Measurements from ENCODE around the gene TMEM266. TPM values are rescaled to one million over a fixed set of nuclear protein-coding genes. Genes with fewer than 3 reads are reported as not detected.

The TMEM266 gene
- total and polyA plus RNA-seq, 10 donors: 0.61 to 1.8 (median 1.4) TPM

- Histone ChIP-seq H3K27ac (no peak overlapping the region), H3K4me1 (no peaks in the 10 kb centered on the region), H3K9me3 (no peaks in the 10 kb centered on the region), H3K36me3 (no peaks in the 10 kb centered on the region), H3K4me3 (no peak overlapping the region), H3K27me3 (replicated peaks in 1 of 7) (peaks cover 0 to 6% (median 0%) of the 10 kb centered on the region in 7 donors)
- DNase-seq: no peak
- no peak for TF ChIP-seq POLR2A (IDR thresholded peaks at IDR 0.05)
- no peak for TF ChIP-seq CTCF (IDR thresholded peaks at IDR 0.05 in 8 of 11, conservative IDR thresholded peaks at IDR 0.05 in 3 of 11)
- TF ChIP-seq POLR2AphosphoS5 (IDR thresholded peaks at IDR 0.05): no peak
- WGBS, 5 donors: 41 to 77% (median 70%) methylated on average over 3 of the region's 3 CpGs
- intact Hi-C loops (cut with DNase I; ENCODE audit: low total_unique reads): no loop called here
Measured at GRCh38 chr15:76114561-76114960, 54.8 kb downstream of the TMEM266 start.

GRCh38 chr15:76116138-76116885 is 56.5 kb downstream of the TMEM266 start:
- no peak for DNase-seq
- Histone ChIP-seq H3K4me3 (no peak overlapping the region), H3K4me1 (no peaks in the 10 kb centered on the region), H3K27me3 (replicated peaks in 1 of 7) (peaks cover 0 to 6% (median 0%) of the 10 kb centered on the region in 7 donors), H3K36me3 (no peaks in the 10 kb centered on the region), H3K9me3 (no peaks in the 10 kb centered on the region), H3K27ac (no peak overlapping the region)
- TF ChIP-seq POLR2AphosphoS5 (IDR thresholded peaks at IDR 0.05) (no peak), POLR2A (IDR thresholded peaks at IDR 0.05) (no peak), CTCF (IDR thresholded peaks at IDR 0.05 in 8 of 11, conservative IDR thresholded peaks at IDR 0.05 in 3 of 11) (no peak)
- intact Hi-C loops (cut with DNase I; ENCODE audit: low total_unique reads): no loop called here
- 55 to 78% (median 72%) methylated on average over 15 of the region's 15 CpGs for WGBS, 5 donors

GRCh38 chr15:76117181-76117580 is 57.4 kb downstream of the TMEM266 start:
- no peak overlapping the region for H3K27ac ChIP-seq
- H3K36me3 ChIP-seq: no peaks in the 10 kb centered on the region
- 84 to 90% (median 85%) methylated on average over 9 of the region's 9 CpGs for WGBS, 5 donors
- no peaks in the 10 kb centered on the region for H3K9me3 ChIP-seq
- DNase-seq: no peak
- intact Hi-C loops (cut with DNase I; ENCODE audit: low total_unique reads): no loop called here
- TF ChIP-seq POLR2A (IDR thresholded peaks at IDR 0.05) (no peak), CTCF (IDR thresholded peaks at IDR 0.05 in 8 of 11, conservative IDR thresholded peaks at IDR 0.05 in 3 of 11) (no peak), POLR2AphosphoS5 (IDR thresholded peaks at IDR 0.05) (no peak)
- no peaks in the 10 kb centered on the region for H3K4me1 ChIP-seq
- H3K4me3 ChIP-seq: no peak overlapping the region
- peaks cover 0 to 6% (median 0%) of the 10 kb centered on the region in 7 donors for H3K27me3 ChIP-seq (replicated peaks in 1 of 7)

- Histone ChIP-seq H3K36me3 (no peaks in the 10 kb centered on the region), H3K4me1 (no peaks in the 10 kb centered on the region), H3K4me3 (no peak overlapping the region), H3K27ac (no peak overlapping the region), H3K9me3 (no peaks in the 10 kb centered on the region), H3K27me3 (replicated peaks in 1 of 7) (peaks cover 0 to 6% (median 0%) of the 10 kb centered on the region in 7 donors)
- intact Hi-C loops (cut with DNase I; ENCODE audit: low total_unique reads): no loop called here
- WGBS, 5 donors: 85 to 95% (median 90%) methylated on average over 5 to 6 of the region's 6 CpGs
- TF ChIP-seq POLR2A (IDR thresholded peaks at IDR 0.05) (no peak), POLR2AphosphoS5 (IDR thresholded peaks at IDR 0.05) (no peak), CTCF (IDR thresholded peaks at IDR 0.05 in 8 of 11, conservative IDR thresholded peaks at IDR 0.05 in 3 of 11) (no peak)
- no peak for DNase-seq
Measured at GRCh38 chr15:76118767-76119166, 59.0 kb downstream of the TMEM266 start.

All from spleen (tissue), 11 donors.